HL-60 (cell line): Measurements from ENCODE around the gene NR4A2.

Experiments
- DNase-seq, 2 experiments: peaks; one replicate each; pipeline ENCODE4 v3.0.0-alpha.2; 2010 to 2020; ENCODE audit warnings: low read depth in 1 of 2, low spot score in 1 of 2
- H3K27ac ChIP-seq: fragments of 250-450 bp; sonication (Bioruptor Pico); replicated peaks from 2 replicates; pipeline ENCODE4 v1.5.1; 2020; ENCODE audit warnings: mild to moderate bottlenecking, moderate library complexity
- H3K27me3 ChIP-seq: fragments of 250-450 bp; sonication (Bioruptor Pico); 2 replicates; pipeline ENCODE4 v1.5.1; 2021; ENCODE audit warnings: mild to moderate bottlenecking, moderate library complexity; ENCODE audit not compliant: insufficient read depth, poor library complexity, severe bottlenecking
- H3K4me3 ChIP-seq: replicated peaks from 2 replicates; pipeline ENCODE4 v1.5.1; 2011; ENCODE audit warnings: mild to moderate bottlenecking, control low read depth, low read length; ENCODE audit not compliant: insufficient read depth
- CTCF ChIP-seq: IDR thresholded peaks from one replicate; pipeline ENCODE4 v1.5.1; 2011; ENCODE audit warnings: low read length, control low read depth, inconsistent platforms; ENCODE audit not compliant: insufficient read depth
- GABPA ChIP-seq: IDR thresholded peaks from 2 replicates; pipeline ENCODE4 v1.6.1; 2012; ENCODE audit warnings: low read depth
- POLR2AphosphoS5 ChIP-seq: IDR thresholded peaks from 2 replicates; pipeline ENCODE4 v1.6.1; 2012; ENCODE audit warnings: low read depth
- REST ChIP-seq: IDR thresholded peaks from 2 replicates; pipeline ENCODE4 v1.6.1; 2012; ENCODE audit warnings: low read depth; ENCODE audit not compliant: insufficient replicate concordance
- SPI1 ChIP-seq: IDR thresholded peaks from 2 replicates; pipeline ENCODE4 v1.6.1; 2012; ENCODE audit warnings: low read depth, mild to moderate bottlenecking, borderline replicate concordance

The NR4A2 gene

GRCh38 chr2:156333274-156333950, 891 bp upstream of the NR4A2 start:
- peak in 1 of 2 experiments; percentile 78 for DNase-seq
- TF ChIP-seq SPI1 = peak; percentile 20; the same call in 1 of the 2 replicates
- no peak for TF ChIP-seq CTCF
- no peak for TF ChIP-seq REST
- TF ChIP-seq POLR2AphosphoS5 = no peak
- no peak for TF ChIP-seq GABPA
- peak overlapping the region; percentile 97 for H3K27ac ChIP-seq
- peak overlapping the region; percentile 71 for H3K4me3 ChIP-seq
- H3K27me3 ChIP-seq = no peaks in the 10 kb centered on the region

DNA sequence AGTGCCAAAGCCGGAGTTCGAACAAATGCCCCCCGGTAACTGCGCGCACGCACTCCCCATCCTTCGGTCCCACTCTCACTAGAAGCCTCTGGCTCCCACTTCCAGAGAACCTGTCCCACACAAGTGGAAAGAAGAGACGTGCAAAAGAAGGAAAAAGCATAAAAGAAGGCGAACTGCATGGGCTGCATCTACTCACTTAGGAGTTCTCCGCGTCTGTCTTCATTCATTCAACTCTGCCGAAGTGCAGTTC, 312 bp downstream of the NR4A2 start:
- no peak for DNase-seq
- Histone ChIP-seq H3K27ac (peak overlapping the region; percentile 97), H3K27me3 (no peaks in the 10 kb centered on the region), H3K4me3 (peak overlapping the region; percentile 71)
- TF ChIP-seq GABPA (no peak), CTCF (no peak), SPI1 (no peak), REST (no peak), POLR2AphosphoS5 (no peak; the same call in 1 of the 2 replicates)

DNA sequence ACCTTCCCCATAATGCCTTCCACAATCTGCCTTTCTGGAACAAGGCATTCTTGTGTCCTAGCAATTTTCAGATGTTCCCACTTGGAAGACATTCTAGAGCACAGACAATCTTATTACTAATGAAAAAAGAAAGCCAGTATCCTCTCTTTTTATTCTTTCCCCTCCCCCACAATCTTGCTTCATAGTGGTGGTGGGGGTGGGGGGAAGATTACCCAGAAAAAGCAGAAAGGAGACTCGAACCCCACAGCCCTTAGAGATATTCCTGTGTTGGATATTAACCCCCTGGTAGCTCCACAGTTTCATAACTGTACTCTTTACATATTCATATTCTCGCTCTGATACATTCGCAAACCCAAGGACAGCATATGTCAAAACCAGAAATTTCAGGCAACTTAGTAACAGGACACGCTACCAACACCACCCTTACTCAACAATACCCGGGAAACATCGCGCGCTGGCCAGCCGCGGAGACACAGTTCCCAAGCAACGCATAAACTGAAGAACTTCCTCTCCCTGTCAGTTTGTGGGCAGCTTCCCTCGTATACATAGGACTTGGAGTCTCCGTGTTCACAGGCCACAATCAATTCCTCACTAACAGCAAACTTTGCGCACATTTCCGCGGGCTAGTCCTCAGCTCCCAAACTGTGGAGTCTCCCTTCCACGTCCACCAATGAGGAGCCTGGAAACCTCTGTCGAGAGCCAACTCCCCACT, 793 bp downstream of the NR4A2 start:
- Histone ChIP-seq H3K4me3 (peak overlapping the region; percentile 71), H3K27me3 (no peaks in the 10 kb centered on the region), H3K27ac (peak overlapping the region; percentile 97)
- peak; percentile 76 to 94 for DNase-seq
- TF ChIP-seq REST = no peak
- TF ChIP-seq CTCF = no peak
- peak; percentile 85 for TF ChIP-seq SPI1
- no peak for TF ChIP-seq GABPA
- TF ChIP-seq POLR2AphosphoS5 = no peak; the same call in none of the 2 replicates
